ENCODE results near the gene MATK.

DNA sequence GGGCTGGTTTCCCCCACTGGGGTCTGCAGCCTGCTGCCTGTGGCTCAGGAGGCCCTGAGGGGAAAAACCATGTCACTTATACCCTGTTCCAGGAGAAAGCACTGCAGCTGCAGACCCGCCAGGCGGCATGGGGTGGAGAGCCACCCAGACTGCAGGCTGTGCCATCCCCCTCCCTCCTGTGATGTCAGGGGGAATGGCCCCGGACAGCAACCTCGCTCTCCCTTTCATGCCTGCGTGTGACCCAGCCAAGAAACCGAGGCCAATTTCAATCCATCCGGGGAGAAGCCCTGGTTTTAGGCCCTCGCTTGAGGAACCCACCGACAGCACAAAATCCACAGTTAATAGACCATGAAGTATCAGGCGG lies 37.2 kb upstream of the MATK start:
- TF ChIP-seq OVOL2 (CRISPR knock-in tag; IDR thresholded peaks at IDR 0.05; ENCODE audit: borderline replicate concordance): no peak
- TF ChIP-seq, protein P1, sequence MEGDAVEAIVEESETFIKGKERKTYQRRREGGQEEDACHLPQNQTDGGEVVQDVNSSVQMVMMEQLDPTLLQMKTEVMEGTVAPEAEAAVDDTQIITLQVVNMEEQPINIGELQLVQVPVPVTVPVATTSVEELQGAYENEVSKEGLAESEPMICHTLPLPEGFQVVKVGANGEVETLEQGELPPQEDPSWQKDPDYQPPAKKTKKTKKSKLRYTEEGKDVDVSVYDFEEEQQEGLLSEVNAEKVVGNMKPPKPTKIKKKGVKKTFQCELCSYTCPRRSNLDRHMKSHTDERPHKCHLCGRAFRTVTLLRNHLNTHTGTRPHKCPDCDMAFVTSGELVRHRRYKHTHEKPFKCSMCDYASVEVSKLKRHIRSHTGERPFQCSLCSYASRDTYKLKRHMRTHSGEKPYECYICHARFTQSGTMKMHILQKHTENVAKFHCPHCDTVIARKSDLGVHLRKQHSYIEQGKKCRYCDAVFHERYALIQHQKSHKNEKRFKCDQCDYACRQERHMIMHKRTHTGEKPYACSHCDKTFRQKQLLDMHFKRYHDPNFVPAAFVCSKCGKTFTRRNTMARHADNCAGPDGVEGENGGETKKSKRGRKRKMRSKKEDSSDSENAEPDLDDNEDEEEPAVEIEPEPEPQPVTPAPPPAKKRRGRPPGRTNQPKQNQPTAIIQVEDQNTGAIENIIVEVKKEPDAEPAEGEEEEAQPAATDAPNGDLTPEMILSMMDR (IDR thresholded peaks at IDR 0.05): no peak
- TF ChIP-seq ZNF121 (CRISPR knock-in tag; IDR thresholded peaks at IDR 0.05): no peak
- TF ChIP-seq SOX15 (CRISPR knock-in tag; IDR thresholded peaks at IDR 0.05): no peak
- TF ChIP-seq, protein P2, sequence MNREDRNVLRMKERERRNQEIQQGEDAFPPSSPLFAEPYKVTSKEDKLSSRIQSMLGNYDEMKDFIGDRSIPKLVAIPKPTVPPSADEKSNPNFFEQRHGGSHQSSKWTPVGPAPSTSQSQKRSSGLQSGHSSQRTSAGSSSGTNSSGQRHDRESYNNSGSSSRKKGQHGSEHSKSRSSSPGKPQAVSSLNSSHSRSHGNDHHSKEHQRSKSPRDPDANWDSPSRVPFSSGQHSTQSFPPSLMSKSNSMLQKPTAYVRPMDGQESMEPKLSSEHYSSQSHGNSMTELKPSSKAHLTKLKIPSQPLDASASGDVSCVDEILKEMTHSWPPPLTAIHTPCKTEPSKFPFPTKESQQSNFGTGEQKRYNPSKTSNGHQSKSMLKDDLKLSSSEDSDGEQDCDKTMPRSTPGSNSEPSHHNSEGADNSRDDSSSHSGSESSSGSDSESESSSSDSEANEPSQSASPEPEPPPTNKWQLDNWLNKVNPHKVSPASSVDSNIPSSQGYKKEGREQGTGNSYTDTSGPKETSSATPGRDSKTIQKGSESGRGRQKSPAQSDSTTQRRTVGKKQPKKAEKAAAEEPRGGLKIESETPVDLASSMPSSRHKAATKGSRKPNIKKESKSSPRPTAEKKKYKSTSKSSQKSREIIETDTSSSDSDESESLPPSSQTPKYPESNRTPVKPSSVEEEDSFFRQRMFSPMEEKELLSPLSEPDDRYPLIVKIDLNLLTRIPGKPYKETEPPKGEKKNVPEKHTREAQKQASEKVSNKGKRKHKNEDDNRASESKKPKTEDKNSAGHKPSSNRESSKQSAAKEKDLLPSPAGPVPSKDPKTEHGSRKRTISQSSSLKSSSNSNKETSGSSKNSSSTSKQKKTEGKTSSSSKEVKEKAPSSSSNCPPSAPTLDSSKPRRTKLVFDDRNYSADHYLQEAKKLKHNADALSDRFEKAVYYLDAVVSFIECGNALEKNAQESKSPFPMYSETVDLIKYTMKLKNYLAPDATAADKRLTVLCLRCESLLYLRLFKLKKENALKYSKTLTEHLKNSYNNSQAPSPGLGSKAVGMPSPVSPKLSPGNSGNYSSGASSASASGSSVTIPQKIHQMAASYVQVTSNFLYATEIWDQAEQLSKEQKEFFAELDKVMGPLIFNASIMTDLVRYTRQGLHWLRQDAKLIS (CRISPR knock-in tag; IDR thresholded peaks at IDR 0.05; ENCODE audit: borderline replicate concordance): no peak
- TF ChIP-seq IRF2 (CRISPR knock-in tag; IDR thresholded peaks at IDR 0.05; ENCODE audit: borderline replicate concordance, low read depth): no peak
